Gastrocnemius medialis (tissue), 4 donors: ENCODE data around the gene SH3RF1. TPM values are rescaled to one million over a fixed set of nuclear protein-coding genes. Genes with fewer than 3 reads are reported as not detected.

Source experiments
- ATAC-seq, 2 donors: fragments of 150-250 bp; one replicate each; pipeline ENCODE4 v1.9.1; 2016
- DNase-seq, 2 donors: peaks; one replicate each; pipeline ENCODE4 v3.0.0-alpha.2; 2019
- H3K27ac ChIP-seq, 4 donors: fragments of 200-600 bp; sonication (generic); 1 replicate in 1 of 4; 2 replicates in 3 of 4; pipeline ENCODE4 v1.5.1; 2016 to 2018; ENCODE audit warnings: mild to moderate bottlenecking in 2 of 4, moderate library complexity in 1 of 4
- H3K27me3 ChIP-seq, 3 donors: fragments of 200-600 bp; sonication (generic) in 2 of 3; 1 replicate in 1 of 3; 2 replicates in 2 of 3; pipeline versions ENCODE4 v1.5.1 to v1.6.0; 2016 to 2019; ENCODE audit warnings: mild to moderate bottlenecking in 1 of 3, moderate library complexity in 1 of 3
- H3K36me3 ChIP-seq, 2 donors: fragments of 200-600 bp; sonication (generic) in 1 of 2; one replicate each; pipeline ENCODE4 v1.5.1; 2017 to 2018
- H3K4me1 ChIP-seq, 2 donors: fragments of 200-600 bp; sonication (generic) in 1 of 2; one replicate each; pipeline ENCODE4 v1.5.1; 2016 to 2017; ENCODE audit warnings: mild to moderate bottlenecking in 2 of 2
- H3K4me3 ChIP-seq, 4 donors: fragments of 200-600 bp; sonication (generic) in 3 of 4; 1 replicate in 1 of 4; 2 replicates in 3 of 4; pipeline ENCODE4 v1.5.1; 2016 to 2019; ENCODE audit warnings: mild to moderate bottlenecking in 2 of 4
- H3K9me3 ChIP-seq, 3 donors: fragments of 200-600 bp; sonication (generic) in 2 of 3; 1 replicate in 1 of 3; 2 replicates in 2 of 3; pipeline ENCODE4 v1.5.1; 2016 to 2019
- POLR2A ChIP-seq, 2 donors: fragments of 450-650 bp; IDR thresholded peaks; one replicate each; pipeline ENCODE4 v1.6.1; 2017; ENCODE audit warnings: antibody characterized with exemption in 2 of 2, mild to moderate bottlenecking in 2 of 2, moderate library complexity in 2 of 2
- in situ Hi-C, 4 donors: fragments of 200-750 bp; cut with MboI; loops; one replicate each; pipeline versions ENCODE4 v1.15.0 to v1.8.0; 2017; ENCODE audit warnings: low sequenced_read_pairs in 4 of 4
- intact Hi-C: fragments of 100-400 bp; cut with DNase I; formaldehyde crosslinking; loops from one replicate; pipeline ENCODE4 v1.15.1; 2023; ENCODE audit warnings: low total_unique reads
- total RNA-seq, 4 donors: library from RNA; depleted of rRNA; stranded (reverse); fragments of >200 nt; gene quantifications; one replicate each; pipeline versions ENCODE4 v1.1.0 to v1.2.3, GENCODE V29; 2016
- TF ChIP-seq, protein P1 (sequence below), 5 experiments: fragments of 450-650 bp in 3 of 5; fragments of 200-600 bp in 2 of 5; sonication (generic) in 2 of 5; IDR thresholded peaks in 4 of 5; conservative IDR thresholded peaks in 1 of 5; 1 replicate in 4 of 5; 2 replicates in 1 of 5; pipeline ENCODE4 v1.5.1; 2016 to 2019; ENCODE audit warnings: antibody characterized with exemption in 5 of 5, mild to moderate bottlenecking in 3 of 5, moderate library complexity in 3 of 5

SH3RF1 gene
- total RNA-seq, 4 donors from 2014 or later = 12.6 to 27.0 (median 13.4) TPM

DNA sequence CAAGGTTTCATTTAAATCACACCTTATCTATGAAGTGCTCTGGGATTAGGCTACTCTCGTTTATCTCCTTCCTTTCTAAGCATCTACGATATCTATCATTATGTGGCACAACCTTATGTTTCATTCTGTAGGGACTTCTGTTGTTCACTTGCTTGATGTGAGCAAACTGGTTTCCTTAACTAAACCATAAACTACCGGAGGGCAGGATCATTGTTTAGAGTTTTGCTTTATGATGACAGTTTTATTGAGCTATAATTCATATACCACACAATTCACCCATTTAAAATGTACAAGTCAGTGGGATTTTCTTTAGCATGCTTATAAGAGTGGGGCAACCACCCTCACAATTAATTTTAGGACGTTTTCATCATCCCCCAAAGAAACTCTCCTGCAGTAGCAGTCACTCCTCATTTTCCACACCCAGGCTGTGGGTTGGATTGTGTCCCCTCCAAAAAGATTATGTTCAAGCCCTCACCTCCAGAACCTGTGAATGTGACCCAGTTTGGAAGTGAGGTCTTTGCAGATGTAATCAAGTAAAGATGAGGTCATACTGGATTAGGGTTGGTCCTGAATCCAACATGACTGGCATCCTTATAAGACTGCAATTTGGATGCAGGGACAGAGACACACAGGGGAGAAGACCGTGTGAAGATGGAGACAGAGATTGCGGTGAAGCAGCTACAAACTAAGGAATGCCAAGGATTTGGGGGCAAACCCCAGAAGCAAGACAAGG is 42.1 kb upstream of the SH3RF1 start:
- Histone ChIP-seq H3K27me3 (no peaks in the 10 kb centered on the region), H3K27ac (no peak overlapping the region), H3K4me1 (peaks cover 13 to 18% of the 10 kb centered on the region in 2 donors), H3K9me3 (no peaks in the 10 kb centered on the region), H3K36me3 (no peaks in the 10 kb centered on the region), H3K4me3 (no peak overlapping the region)
- intact Hi-C loops (loop anchor here (5.0 kb wide), 1 partner anchor 301 kb away; the partner anchor contains the start of gene CBR4), in situ Hi-C loops (no loop called here)
- DNase-seq = no peak
- TF ChIP-seq, protein P1, sequence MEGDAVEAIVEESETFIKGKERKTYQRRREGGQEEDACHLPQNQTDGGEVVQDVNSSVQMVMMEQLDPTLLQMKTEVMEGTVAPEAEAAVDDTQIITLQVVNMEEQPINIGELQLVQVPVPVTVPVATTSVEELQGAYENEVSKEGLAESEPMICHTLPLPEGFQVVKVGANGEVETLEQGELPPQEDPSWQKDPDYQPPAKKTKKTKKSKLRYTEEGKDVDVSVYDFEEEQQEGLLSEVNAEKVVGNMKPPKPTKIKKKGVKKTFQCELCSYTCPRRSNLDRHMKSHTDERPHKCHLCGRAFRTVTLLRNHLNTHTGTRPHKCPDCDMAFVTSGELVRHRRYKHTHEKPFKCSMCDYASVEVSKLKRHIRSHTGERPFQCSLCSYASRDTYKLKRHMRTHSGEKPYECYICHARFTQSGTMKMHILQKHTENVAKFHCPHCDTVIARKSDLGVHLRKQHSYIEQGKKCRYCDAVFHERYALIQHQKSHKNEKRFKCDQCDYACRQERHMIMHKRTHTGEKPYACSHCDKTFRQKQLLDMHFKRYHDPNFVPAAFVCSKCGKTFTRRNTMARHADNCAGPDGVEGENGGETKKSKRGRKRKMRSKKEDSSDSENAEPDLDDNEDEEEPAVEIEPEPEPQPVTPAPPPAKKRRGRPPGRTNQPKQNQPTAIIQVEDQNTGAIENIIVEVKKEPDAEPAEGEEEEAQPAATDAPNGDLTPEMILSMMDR (IDR thresholded peaks at IDR 0.05 in 4 of 5, conservative IDR thresholded peaks at IDR 0.05 in 1 of 5) = no peak
- TF ChIP-seq POLR2A (IDR thresholded peaks at IDR 0.05) = no peak
- no peak for ATAC-seq

DNA sequence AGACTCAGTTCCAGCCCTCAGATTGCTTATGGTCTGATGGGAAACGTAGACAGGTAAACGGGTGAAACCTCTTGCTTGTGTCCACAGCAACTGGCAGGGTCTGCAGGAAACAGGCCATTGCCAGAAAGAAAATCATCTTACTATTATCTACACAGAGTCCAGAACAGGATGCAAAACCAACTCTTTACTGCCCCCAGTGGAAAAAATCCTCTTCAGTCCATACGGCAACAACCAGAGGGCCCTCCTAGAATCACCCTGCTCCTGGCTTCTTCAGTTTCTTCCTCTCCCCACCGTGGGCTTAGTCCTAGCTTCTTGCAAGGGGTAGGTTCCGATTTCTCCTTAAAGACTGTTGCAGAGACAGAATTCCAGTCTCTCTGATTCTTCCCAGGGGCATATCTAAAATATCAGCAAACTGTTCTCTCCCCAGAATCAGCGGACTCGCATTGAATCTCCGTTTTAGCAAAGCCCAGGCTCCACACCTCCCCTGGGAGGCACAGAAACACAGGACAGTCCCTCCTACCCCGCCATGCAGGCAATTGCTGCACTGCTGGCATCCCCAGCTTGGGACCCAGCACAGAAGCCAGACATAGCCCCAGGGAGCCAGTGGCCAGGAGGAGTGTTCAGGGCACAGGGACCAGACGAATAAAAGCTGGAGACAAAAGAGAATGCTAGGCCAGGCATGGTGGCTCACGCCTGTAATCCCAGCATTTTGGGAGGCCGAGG is 41.0 kb upstream of the SH3RF1 start:
- H3K36me3 ChIP-seq = no peaks in the 10 kb centered on the region
- TF ChIP-seq, protein P1 (IDR thresholded peaks at IDR 0.05 in 4 of 5, conservative IDR thresholded peaks at IDR 0.05 in 1 of 5) = peak in 4 of 5 experiments; percentile 27 to 60 (median 48)
- no peak for TF ChIP-seq POLR2A (IDR thresholded peaks at IDR 0.05)
- peaks cover 13 to 18% of the 10 kb centered on the region in 2 donors for H3K4me1 ChIP-seq
- ATAC-seq (peak; percentile 59 to 73), DNase-seq (no peak)
- in situ Hi-C loops = no loop called here
- intact Hi-C loops = loop anchor here (5.0 kb wide), 1 partner anchor 300 kb away; the partner anchor contains the start of gene CBR4
- no peaks in the 10 kb centered on the region for H3K9me3 ChIP-seq
- H3K4me3 ChIP-seq = no peak overlapping the region
- no peaks in the 10 kb centered on the region for H3K27me3 ChIP-seq
- peak overlapping the region in 1 of 4 donors; percentile 22 for H3K27ac ChIP-seq

DNA sequence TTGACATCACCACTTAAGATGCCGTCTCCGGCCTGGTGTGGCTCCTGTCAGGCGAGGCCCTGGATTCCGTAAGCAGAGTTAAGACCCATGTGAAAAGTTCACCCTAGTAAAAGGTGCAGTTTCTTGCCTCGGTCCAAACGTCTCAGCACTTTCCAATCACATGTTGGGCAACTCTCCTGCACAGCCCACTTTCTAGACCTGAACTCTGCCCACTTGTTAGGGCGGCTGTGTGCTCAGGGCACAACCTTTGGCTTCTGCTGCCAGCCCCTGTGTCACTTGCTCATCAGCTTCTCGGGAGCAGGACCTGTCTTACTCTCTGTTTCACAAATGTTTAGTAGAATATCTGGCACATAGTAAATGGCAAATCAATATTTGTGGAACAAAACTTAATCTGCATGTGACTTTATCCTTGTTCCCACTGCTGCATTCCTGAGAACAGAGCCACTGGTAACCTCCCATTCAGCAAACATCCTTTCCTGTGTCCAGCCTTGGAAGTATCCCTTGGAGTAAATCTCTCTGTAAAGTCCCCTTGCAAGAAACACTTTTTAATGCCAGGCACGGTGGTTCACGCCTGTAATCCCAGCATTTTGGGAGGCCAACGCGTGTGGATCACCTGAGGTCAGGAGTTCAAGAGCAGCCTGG is 38.7 kb upstream of the SH3RF1 start:
- in situ Hi-C loops (no loop called here), intact Hi-C loops (loop anchor here (5.0 kb wide), 1 partner anchor 72 kb away; no protein-coding TSS in a partner anchor)
- H3K27me3 ChIP-seq = no peaks in the 10 kb centered on the region
- TF ChIP-seq POLR2A (IDR thresholded peaks at IDR 0.05) = no peak
- H3K27ac ChIP-seq = no peak overlapping the region
- ATAC-seq (no peak), DNase-seq (no peak)
- no peaks in the 10 kb centered on the region for H3K36me3 ChIP-seq
- no peaks in the 10 kb centered on the region for H3K9me3 ChIP-seq
- H3K4me1 ChIP-seq = peaks cover 13 to 16% of the 10 kb centered on the region in 2 donors
- H3K4me3 ChIP-seq = no peak overlapping the region

DNA sequence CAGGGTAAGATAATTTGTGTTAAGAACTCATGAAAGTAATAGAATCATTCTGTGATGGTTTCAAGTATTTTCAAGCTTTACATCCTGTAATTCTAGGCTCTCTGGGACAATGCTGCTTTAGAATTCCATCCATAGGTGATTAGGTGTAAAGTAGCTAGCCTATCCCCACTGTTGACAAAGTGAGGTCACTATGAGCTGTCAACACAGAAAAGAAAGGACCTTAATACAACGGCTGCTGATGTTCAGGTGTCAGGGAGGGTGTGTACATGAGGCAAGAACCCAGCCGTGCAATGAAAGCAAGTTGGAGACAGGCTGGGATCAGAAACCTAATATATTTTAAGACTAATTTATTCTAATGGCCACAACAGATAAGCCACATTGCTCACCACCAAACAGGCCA is 36.8 kb upstream of the SH3RF1 start:
- Histone ChIP-seq H3K36me3 (no peaks in the 10 kb centered on the region), H3K27me3 (no peaks in the 10 kb centered on the region), H3K4me3 (no peak overlapping the region), H3K4me1 (peaks cover 13 to 14% of the 10 kb centered on the region in 2 donors), H3K9me3 (no peaks in the 10 kb centered on the region), H3K27ac (no peak overlapping the region)
- in situ Hi-C loops = no loop called here
- no peak for DNase-seq
- TF ChIP-seq POLR2A (IDR thresholded peaks at IDR 0.05) = no peak
- TF ChIP-seq, protein P1 (IDR thresholded peaks at IDR 0.05 in 4 of 5, conservative IDR thresholded peaks at IDR 0.05 in 1 of 5) = no peak
- intact Hi-C loops = loop anchor here (5.0 kb wide), 1 partner anchor 70 kb away; no protein-coding TSS in a partner anchor
- ATAC-seq = no peak
